Amygdala (tissue), 56 donors: Measurements from ENCODE around the gene ADCY5.

ENCODE experiments used
- DNase-seq, 56 donors: peaks; one replicate each; lab custom pipeline; 2025; lab: John Stamatoyannopoulos, UW

Gene ADCY5

DNA sequence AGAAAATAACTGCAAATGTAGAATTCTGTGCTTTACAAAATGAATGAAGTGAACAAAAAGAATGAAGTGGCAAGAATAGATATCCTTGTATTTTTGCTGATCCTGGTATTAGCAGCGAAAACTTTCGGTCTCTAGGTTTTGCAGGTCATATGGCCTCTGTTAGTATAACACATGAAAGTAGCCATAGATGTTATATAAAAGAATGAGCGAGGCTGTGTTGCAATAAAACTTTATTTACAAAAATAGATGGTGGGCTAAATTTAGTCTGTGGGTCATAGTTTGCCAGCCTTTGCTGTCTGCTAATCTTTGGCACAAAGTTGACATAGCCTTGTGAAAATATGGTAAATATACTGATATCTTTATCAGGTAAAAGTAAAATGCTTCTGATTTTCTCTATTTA, 212.0 kb downstream of the ADCY5 start:
- DNase-seq: no peak
